HCEC 1CT (cell line): Measurements from ENCODE around the gene TNS1.

Source experiments
- DNase-seq: peaks from one replicate; pipeline ENCODE4 v3.0.0-alpha.2; 2017

Gene TNS1

GRCh38 chr2:217861334-217861877 is 141.4 kb downstream of the TNS1 start:
- no peak for DNase-seq

- no peak for DNase-seq
These were observed 142.9 kb downstream of the TNS1 start for GRCh38 chr2:217859926-217860325.

GRCh38 chr2:217858519-217859491 is 144.0 kb downstream of the TNS1 start:
- no peak for DNase-seq

- DNase-seq: no peak
These were observed 144.9 kb downstream of the TNS1 start for GRCh38 chr2:217857624-217858506.

GRCh38 chr2:217856871-217857270 is 145.9 kb downstream of the TNS1 start:
- no peak for DNase-seq

GRCh38 chr2:217856159-217856558 is 146.6 kb downstream of the TNS1 start:
- no peak for DNase-seq

GRCh38 chr2:217854684-217855420 is 147.9 kb downstream of the TNS1 start:
- no peak for DNase-seq

GRCh38 chr2:217853961-217854360 is 148.8 kb downstream of the TNS1 start:
- no peak for DNase-seq

GRCh38 chr2:217853301-217853881 is 149.4 kb downstream of the TNS1 start:
- DNase-seq: peak; percentile 48

- no peak for DNase-seq
These were observed 150.1 kb downstream of the TNS1 start for GRCh38 chr2:217852555-217853211.

GRCh38 chr2:217851191-217852020 is 151.4 kb downstream of the TNS1 start:
- peak; percentile 34 for DNase-seq

- no peak for DNase-seq
These were observed 153.4 kb downstream of the TNS1 start for GRCh38 chr2:217849154-217849975.

GRCh38 chr2:217848351-217848957 is 154.3 kb downstream of the TNS1 start:
- DNase-seq: no peak

- no peak for DNase-seq
These were observed 155.0 kb downstream of the TNS1 start for GRCh38 chr2:217847552-217848350.

- no peak for DNase-seq
These were observed 155.7 kb downstream of the TNS1 start for GRCh38 chr2:217847115-217847514.

GRCh38 chr2:217846321-217846743 is 156.5 kb downstream of the TNS1 start:
- DNase-seq: no peak

- no peak for DNase-seq
These were observed 157.5 kb downstream of the TNS1 start for GRCh38 chr2:217845301-217845700.

GRCh38 chr2:217844696-217845095 is 158.1 kb downstream of the TNS1 start:
- no peak for DNase-seq
